Activated CD4-positive, alpha-beta T cell treated with anti-CD3 and anti-CD28 coated beads, Interleukin-10, Interleukin-2, amounts not matched to agents 100 ng/mL and 50 ng/mL, durations not matched to agents 16 hours and 8 hours (primary cell): ENCODE measurements around the gene LRFN2.

ENCODE experiments used
- DNase-seq: peaks from one replicate; pipeline ENCODE4 v3.0.0-alpha.2; 2020

Gene LRFN2

GRCh38 chr6:40511884-40512283, 75.3 kb downstream of the LRFN2 start:
- no peak for DNase-seq

- no peak for DNase-seq
These were observed 76.7 kb downstream of the LRFN2 start for GRCh38 chr6:40510442-40510841.

DNA sequence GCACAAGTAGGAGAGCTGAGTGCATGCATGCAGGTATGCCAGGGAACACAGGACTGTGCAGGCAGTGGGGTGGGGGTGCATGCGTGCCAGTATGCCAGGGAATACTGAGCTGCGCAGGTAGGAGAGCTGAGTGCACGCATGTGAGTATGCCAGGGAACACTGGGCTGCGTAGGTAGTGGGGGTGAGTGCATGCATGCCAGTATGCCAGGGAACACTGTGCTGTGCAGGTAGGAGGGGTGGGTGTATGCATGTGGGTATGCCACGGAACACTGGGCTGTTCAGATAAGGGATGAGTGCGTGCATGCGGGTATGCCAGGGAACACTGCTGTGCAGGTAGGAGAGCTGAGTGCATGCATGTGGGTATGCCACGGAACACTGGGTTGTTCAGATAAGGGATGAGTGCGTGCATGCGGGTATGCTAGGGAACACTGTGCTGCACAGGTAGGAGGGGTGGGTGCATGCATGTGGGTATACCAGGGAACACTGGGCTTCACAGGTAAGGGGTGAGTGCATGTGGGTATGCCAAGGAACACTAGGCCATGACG, 77.4 kb downstream of the LRFN2 start:
- DNase-seq = no peak

DNA sequence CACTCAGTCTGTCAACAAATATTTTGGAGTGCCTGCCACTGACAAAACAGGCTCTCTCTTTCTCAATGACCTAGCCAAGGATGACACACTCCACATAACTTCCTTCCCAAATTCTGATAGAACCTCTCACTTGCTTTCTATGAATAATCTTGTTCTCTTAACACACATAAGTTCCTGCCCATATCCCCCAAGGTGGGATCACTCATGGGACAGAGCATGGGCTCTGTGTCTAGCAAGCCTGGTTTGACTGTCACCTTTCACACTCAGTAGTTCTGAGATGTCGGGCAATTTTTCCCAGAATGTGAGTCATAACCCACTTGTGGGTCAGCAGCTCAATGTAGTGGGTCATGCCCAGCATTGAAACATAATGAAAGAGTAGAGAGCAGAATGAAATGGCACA, 78.1 kb downstream of the LRFN2 start:
- peak; percentile 35 for DNase-seq

DNA sequence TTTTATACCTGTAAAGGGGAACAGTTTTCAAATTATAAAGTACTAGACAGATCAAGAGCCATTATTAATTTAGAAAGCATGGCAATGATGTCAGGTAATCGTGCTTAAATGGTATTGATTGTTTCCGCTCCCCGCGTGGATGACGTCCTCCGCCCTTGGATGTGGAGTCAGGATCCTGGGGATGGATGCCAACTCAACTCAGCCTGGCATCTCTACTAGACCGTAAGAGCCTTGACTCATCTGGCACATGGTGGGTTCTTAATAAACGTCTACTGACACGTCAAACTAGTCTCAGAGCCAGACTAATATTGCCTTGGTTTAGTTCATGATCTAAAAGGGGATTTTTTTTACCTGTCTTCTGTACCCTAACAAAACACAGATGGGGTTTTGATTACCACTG, 80.2 kb downstream of the LRFN2 start:
- no peak for DNase-seq

GRCh38 chr6:40505191-40505810, 81.9 kb downstream of the LRFN2 start:
- DNase-seq = no peak

DNA sequence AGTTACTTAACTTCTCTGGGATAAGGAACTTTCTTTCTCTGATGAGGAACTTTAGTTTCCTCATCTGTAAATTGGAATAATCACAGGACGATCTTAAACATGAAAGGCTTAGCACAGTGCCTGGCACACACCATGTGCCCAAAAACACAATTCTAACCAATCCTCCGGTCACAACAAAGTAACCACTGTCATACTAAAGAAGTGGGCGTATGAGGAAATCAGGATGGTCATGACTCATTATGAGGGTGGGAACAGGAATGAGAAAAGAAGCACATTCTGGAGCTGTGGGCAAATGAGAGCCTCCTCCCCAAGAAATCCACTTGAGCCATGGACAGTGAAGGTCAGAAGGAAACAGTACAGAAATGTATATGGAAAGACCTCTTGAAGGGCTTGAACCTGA, 82.9 kb downstream of the LRFN2 start:
- no peak for DNase-seq

DNA sequence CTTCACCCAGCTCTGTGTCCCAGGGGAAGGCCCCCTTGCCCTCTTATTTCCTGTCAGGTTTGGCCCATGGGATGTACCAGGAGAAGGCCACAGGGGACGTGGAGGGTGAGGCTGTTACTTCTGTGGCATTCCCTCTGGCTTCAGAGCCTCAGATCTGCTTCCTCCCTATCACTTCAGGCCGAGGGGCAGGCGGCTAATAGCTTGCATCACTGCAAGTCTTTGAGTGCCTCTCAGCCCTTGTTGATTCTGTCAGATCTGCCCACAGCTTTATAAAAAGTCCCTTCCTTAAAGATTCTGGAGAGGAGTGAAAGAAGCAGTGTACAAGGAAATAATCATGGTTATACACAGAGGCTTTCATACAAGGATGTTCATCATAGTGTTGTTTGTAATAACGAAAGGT, 86.9 kb downstream of the LRFN2 start:
- DNase-seq = no peak

DNA sequence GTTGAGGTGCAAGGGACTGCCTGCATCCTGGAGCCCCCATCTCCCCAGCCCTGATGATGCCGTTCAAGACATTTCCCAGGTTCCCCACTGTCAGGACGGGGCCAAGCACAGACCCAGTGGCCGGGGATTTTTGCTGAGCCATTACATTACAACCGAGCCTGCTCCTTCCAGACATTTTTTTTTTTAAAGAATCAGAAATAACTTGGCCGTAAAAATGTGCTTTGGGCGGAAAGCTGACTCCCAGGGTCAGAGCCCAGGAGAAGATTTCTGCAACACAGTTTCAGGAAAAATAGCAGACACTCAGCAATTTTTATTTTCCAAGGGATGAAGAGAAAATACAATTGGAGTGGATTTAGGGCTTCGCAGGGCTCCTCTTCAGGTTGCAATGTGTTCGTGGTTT, 87.9 kb downstream of the LRFN2 start:
- DNase-seq = no peak

DNA sequence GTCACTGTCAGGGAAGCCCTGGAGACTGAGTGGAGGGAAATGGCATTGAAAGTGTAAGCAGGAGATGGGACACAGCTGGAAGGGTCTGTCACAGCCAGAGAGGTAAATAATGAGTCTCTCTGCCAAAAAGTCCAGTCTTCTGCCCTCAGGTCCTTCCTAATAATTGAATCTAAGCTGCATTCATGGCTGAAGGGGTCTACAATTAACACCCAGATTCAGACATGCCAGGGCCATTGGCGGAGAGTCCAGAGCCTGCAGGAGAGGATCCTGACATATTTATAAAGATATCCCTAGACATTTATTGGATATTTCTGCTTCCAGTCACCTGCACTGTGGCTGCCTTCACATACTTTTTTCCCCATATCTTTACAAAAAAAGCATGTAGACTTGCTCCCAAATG, 89.0 kb downstream of the LRFN2 start:
- no peak for DNase-seq

DNA sequence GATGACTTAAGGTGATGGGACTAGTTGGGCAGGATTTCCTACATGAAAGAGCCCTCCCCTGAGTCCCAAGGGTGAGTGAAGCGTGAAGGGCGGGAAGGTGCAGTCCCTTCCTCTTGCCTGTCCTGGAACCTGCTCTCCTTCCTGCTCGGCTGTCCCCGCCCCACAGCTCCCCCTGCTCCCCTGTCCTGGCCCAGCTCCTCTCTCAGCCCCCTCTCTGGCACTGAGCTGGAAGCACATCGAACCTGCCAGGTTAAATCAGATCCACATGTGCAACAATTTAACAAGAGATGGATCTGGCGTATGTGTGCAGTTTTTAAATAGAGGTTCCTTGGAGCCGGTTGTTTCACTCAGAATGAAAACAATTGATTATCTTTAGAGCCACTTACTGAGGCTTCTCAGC, 95.0 kb downstream of the LRFN2 start:
- no peak for DNase-seq

- DNase-seq = no peak
These were observed 96.7 kb downstream of the LRFN2 start for GRCh38 chr6:40490508-40490907.

DNA sequence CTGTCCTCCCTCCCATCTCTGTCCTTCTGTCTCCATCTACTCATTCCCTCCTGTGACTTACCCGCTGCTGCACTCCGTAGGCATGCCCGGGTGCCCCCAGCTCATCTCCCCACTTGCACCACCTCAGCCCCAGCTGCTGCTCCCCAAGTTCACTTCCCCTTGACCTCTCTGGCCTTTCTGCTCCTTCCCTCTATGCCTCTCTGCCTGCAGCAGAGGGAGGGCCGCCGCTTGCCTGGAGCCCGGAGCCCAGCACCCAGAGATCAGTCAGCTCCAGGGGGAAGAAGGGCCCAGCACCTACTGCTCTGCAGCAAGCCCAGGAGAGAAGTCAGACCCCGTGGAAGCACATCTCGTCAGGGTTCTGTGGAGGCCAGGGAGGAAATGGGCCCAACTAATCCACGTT, 97.4 kb downstream of the LRFN2 start:
- DNase-seq = no peak

DNA sequence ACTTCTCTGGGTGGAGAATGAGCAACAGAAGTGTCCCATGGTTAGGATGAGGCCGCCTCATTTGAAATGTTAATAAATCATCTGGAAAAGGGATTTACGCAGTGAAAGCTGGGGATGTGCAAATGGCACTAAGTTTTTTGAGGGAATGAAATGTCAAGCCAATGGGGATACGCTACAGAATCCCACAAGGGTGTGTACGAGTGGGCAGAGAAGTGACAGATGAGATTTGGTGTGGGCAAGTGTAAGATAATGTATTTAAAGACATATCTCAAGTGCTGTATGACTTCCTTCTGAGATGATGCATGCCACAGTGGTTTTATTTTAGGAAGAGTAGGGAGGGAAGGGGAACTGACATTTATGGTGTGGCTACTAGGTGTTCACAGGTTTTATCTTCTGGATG, 100.6 kb downstream of the LRFN2 start:
- no peak for DNase-seq

GRCh38 chr6:40485795-40486194, 101.4 kb downstream of the LRFN2 start:
- no peak for DNase-seq

- DNase-seq = no peak
These were observed 101.9 kb downstream of the LRFN2 start for GRCh38 chr6:40485300-40485699.

DNA sequence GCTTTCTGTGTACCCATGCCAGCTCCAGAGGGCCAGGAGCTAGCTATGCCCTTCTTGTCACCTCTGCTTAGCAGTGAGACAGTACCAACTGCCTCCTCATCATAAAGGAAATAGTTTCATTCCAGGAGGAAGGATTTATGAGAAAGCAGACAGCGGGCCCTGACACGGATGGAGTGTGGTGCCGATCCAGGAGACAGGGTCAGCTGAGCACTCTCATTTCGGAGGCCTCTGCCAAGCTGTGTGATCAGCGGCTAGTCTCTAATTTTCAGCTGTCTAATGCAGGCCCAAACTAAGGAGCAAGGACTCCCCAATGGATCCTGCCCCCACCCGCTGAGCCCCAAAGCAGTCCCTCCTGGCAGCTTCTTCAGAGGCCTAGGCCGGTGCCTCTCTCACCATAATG, 103.1 kb downstream of the LRFN2 start:
- DNase-seq = no peak

DNA sequence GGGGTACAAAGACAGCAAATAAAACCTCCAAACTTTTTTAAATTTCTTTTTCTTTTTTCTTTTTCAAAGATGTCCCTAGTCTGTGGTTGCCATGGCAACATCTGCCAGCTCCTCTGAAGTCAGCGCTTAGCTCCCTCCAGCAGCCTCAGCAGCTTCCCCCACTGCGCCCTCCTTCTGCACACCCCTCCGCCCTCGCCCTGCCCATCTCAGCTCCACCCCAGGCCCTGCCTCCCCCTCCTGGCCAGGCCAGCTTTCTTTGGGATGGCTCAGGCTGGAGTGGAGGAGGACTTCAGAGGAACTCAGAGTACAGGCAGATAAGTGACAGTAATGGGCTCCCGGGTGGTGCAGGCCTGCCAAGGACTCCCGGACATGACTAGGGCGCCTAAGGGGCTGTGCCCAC, 104.6 kb downstream of the LRFN2 start:
- no peak for DNase-seq

- no peak for DNase-seq
These were observed 106.5 kb downstream of the LRFN2 start for GRCh38 chr6:40480678-40481077.

DNA sequence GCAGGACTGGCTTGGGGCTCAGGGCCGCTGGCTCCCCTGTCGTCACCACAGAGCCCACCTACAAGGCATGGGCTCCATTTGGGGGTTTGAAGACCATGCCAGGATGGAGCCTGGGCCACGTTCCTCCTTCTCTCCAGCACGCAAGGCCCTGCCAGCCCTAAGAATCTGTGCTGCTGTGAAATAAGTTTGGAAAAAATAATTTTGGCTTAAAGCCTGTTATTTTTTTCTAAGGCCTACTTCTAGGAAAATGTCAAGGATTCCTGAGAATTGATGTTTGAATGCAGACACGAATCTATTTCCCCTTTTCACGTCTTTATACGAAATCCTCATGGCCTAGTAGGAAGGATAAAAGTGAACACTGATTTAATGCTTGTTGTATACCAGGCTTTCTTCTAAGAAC, 107.5 kb downstream of the LRFN2 start:
- DNase-seq = no peak

- peak; percentile 9 for DNase-seq
These were observed 109.7 kb downstream of the LRFN2 start for GRCh38 chr6:40477246-40478126.

DNA sequence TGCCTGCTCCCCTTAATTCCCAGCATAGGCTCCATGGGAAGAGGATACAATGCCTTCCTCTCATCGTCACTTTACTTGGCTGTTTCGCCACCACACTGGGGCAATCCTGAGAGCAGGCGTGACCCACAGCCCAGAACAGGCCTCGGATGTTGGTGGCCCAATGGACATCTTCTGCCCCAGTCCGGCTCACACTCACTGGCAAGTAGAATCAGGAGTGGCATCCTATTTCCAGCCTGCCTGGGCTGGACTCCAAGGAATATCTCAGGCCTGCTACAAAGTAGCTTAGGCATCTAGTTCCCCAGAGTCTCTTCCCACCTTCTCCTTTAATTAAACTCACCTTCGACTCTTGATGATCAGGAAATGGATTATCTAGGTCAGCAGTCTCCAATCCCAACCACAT, 110.5 kb downstream of the LRFN2 start:
- DNase-seq = no peak

DNA sequence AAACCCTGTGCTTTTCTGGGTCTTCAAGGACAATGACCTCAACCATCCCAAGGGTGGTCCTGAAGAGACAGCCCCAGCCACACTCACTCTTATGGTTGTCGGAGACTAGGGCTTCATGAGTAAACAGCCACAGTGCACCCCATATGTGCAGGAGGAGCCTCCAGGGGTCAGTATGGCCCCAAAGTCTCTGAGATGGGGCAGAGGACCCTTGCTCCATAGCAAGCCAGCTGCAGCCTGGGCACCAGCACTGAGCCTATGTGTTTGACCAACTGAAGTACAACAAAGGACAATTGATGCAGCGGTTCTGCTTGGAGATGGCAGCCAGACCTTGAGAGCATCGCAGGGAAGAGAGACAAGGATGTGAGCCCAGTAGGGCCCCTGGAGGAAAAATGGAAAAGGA, 112.2 kb downstream of the LRFN2 start:
- DNase-seq = no peak

DNA sequence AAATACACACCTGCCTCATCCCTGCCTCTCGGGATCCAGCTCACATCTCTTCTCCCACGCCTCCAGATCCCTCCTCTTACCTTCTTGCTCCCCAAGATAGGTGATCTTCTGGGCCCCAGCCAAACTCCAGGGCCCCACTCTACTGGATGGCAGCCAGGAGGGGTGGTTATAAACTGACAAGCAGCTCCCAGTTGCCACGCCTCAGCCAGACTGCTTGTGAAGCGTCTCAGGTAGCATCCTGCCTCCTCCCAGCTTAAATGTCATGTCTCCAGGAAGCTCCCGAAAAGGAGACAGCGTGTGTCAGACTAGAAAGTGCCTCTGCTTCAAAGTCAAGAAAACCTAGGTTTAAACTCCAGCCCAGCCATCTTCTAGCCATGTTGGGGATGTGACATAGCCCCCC, 114.1 kb downstream of the LRFN2 start:
- DNase-seq = no peak

- no peak for DNase-seq
These were observed 114.8 kb downstream of the LRFN2 start for GRCh38 chr6:40472353-40472752.
